Neural cell (in vitro differentiated cells): ENCODE results near the gene MS4A18. TPM values are rescaled to one million over a fixed set of nuclear protein-coding genes. Genes with fewer than 3 reads are reported as not detected.
A peak's percentile ranks its signal among the peaks of the same experiment; 100 is the strongest.

Experiments
- H2AFZ ChIP-seq: fragments of 200-600, 300-800 bp; sonication (generic), shearing (Covaris generic); 2 replicates; pipeline ENCODE4 v1.6.0; 2014; ENCODE audit warnings: low read depth, mild to moderate bottlenecking, antibody characterized with exemption, low read length, moderate library complexity
- H3F3A ChIP-seq: fragments of 200-600 bp; shearing (Covaris generic); 2 replicates; pipeline ENCODE4 v1.6.1; 2016; ENCODE audit warnings: mild to moderate bottlenecking, moderate library complexity, mixed read lengths, antibody characterized with exemption, low read length; ENCODE audit not compliant: insufficient read depth, poor library complexity, severe bottlenecking
- H3K27ac ChIP-seq: fragments of 200-600, 300-800 bp; sonication (generic), shearing (Covaris generic); 2 replicates; pipeline ENCODE4 v1.5.1; 2014; ENCODE audit warnings: mild to moderate bottlenecking, low read length, moderate library complexity
- H3K27me3 ChIP-seq: fragments of 300-800, 200-600 bp; sonication (generic), shearing (Covaris generic); 2 replicates; pipeline ENCODE4 v1.6.0; 2014; ENCODE audit warnings: mild to moderate bottlenecking, low read depth, low read length, moderate library complexity; ENCODE audit not compliant: insufficient read depth
- H3K36me3 ChIP-seq: fragments of 300-800, 200-600 bp; sonication (generic), shearing (Covaris generic); 2 replicates; pipeline ENCODE4 v1.5.1; 2014; ENCODE audit warnings: mild to moderate bottlenecking, antibody characterized with exemption, low read length, moderate library complexity; ENCODE audit not compliant: insufficient read depth
- H3K4me2 ChIP-seq: fragments of 300-800, 200-600 bp; sonication (generic), shearing (Covaris generic); 2 replicates; pipeline ENCODE4 v1.6.0; 2014; ENCODE audit warnings: mild to moderate bottlenecking, low read length
- H3K4me3 ChIP-seq: fragments of 300-800, 200-600 bp; sonication (generic), shearing (Covaris generic); 2 replicates; pipeline ENCODE4 v1.5.1; 2014; ENCODE audit warnings: mild to moderate bottlenecking, low read length, moderate library complexity
- H3K79me2 ChIP-seq: fragments of 200-600 bp; shearing (Covaris generic); replicated peaks from 2 replicates; pipeline ENCODE4 v1.6.0; 2014; ENCODE audit warnings: mild to moderate bottlenecking, low read length, moderate library complexity; ENCODE audit not compliant: insufficient read depth
- H3K9ac ChIP-seq: fragments of 300-800, 200-600 bp; sonication (generic), shearing (Covaris generic); 2 replicates; pipeline ENCODE4 v1.6.1; 2016; ENCODE audit warnings: mild to moderate bottlenecking, low read length, mixed read lengths
- H3K9me2 ChIP-seq: fragments of 200-600 bp; shearing (Covaris generic); 2 replicates; pipeline ENCODE4 v1.6.1; 2016; ENCODE audit warnings: mild to moderate bottlenecking, low read length, mixed read lengths; ENCODE audit not compliant: insufficient read depth
- H3K9me3 ChIP-seq: fragments of 200-600, 300-800 bp; sonication (generic), shearing (Covaris generic); 2 replicates; pipeline ENCODE4 v1.6.1; 2016; ENCODE audit warnings: mild to moderate bottlenecking, mixed run types, low read length, moderate library complexity, mixed read lengths
- H4K20me1 ChIP-seq: fragments of 200-600 bp; shearing (Covaris generic); 2 replicates; pipeline ENCODE4 v1.6.1; 2016; ENCODE audit warnings: mild to moderate bottlenecking, mixed run types; ENCODE audit not compliant: insufficient read depth
- CTCF ChIP-seq: fragments of 450-650 bp; IDR thresholded peaks from 2 replicates; pipeline ENCODE4 v1.5.1; 2014; ENCODE audit warnings: antibody characterized with exemption, mild to moderate bottlenecking, moderate library complexity; ENCODE audit not compliant: poor library complexity, severe bottlenecking
- EP300 ChIP-seq: fragments of 450-650 bp; conservative IDR thresholded peaks from 2 replicates; pipeline ENCODE4 v1.6.1; 2014; ENCODE audit warnings: antibody characterized with exemption, mild to moderate bottlenecking, moderate library complexity; ENCODE audit not compliant: poor library complexity, severe bottlenecking
- EZH2 ChIP-seq: fragments of 200-600, 300-800 bp; shearing (Covaris generic), sonication (generic); IDR thresholded peaks from 2 replicates; pipeline ENCODE4 v1.6.1; 2014; ENCODE audit warnings: antibody characterized with exemption, low read length, borderline replicate concordance, mild to moderate bottlenecking; ENCODE audit not compliant: insufficient read depth, poor library complexity, severe bottlenecking
- MXI1 ChIP-seq: fragments of 450-650 bp; conservative IDR thresholded peaks from 2 replicates; pipeline ENCODE4 v1.6.1; 2014; ENCODE audit warnings: antibody characterized with exemption, mild to moderate bottlenecking; ENCODE audit not compliant: poor library complexity, severe bottlenecking
- POLR2AphosphoS5 ChIP-seq: IDR thresholded peaks from 2 replicates; pipeline ENCODE4 v1.6.1; 2012
- RAD21 ChIP-seq: fragments of 450-650 bp; conservative IDR thresholded peaks from 2 replicates; pipeline ENCODE4 v1.6.1; 2014; ENCODE audit warnings: antibody characterized with exemption, mild to moderate bottlenecking, moderate library complexity
- REST ChIP-seq: IDR thresholded peaks from 2 replicates; pipeline ENCODE4 v1.6.1; 2012; ENCODE audit warnings: borderline replicate concordance
- SMC3 ChIP-seq: fragments of 450-650 bp; conservative IDR thresholded peaks from 2 replicates; pipeline ENCODE4 v1.6.1; 2014; ENCODE audit warnings: antibody characterized with exemption, mild to moderate bottlenecking, moderate library complexity; ENCODE audit not compliant: poor library complexity
- TAF1 ChIP-seq: IDR thresholded peaks from 2 replicates; pipeline ENCODE4 v1.6.1; 2012; ENCODE audit warnings: low read depth
- polyA plus RNA-seq: library from polyadenylated mRNA; depleted of rRNA; stranded (reverse); fragments of >200 nt; gene quantifications from 2 replicates; pipeline ENCODE4 v1.2.3, GENCODE V29; 2014

Gene MS4A18
- polyA plus RNA-seq, 1 donor from 2014 or later, result not detected

GRCh38 chr11:60781286-60781980 is 56.9 kb downstream of the MS4A18 start:
- H3K9ac ChIP-seq, result peak overlapping the region; percentile 46
- H3F3A ChIP-seq, result no peaks in the 10 kb centered on the region
- H3K4me2 ChIP-seq, result no peak overlapping the region
- TF ChIP-seq TAF1 (no peak), EZH2 (no peak), POLR2AphosphoS5 (no peak), CTCF (no peak), RAD21 (no peak), EP300 (no peak), MXI1 (no peak), SMC3 (no peak), REST (no peak)
- H2AFZ ChIP-seq, result no peak overlapping the region
- no peaks in the 10 kb centered on the region for H3K79me2 ChIP-seq
- H3K4me3 ChIP-seq, result peak overlapping the region; percentile 22
- no peaks in the 10 kb centered on the region for H3K27me3 ChIP-seq
- no peaks in the 10 kb centered on the region for H3K9me3 ChIP-seq
- no peaks in the 10 kb centered on the region for H3K9me2 ChIP-seq
- no peaks in the 10 kb centered on the region for H4K20me1 ChIP-seq
- peak overlapping the region; percentile 83 for H3K27ac ChIP-seq
- no peaks in the 10 kb centered on the region for H3K36me3 ChIP-seq

GRCh38 chr11:60781981-60782316 is 57.4 kb downstream of the MS4A18 start:
- Histone ChIP-seq H3K27ac (peak overlapping the region; percentile 83), H3K79me2 (no peaks in the 10 kb centered on the region), H3K9ac (no peak overlapping the region), H3K4me2 (no peak overlapping the region), H3F3A (no peaks in the 10 kb centered on the region), H3K27me3 (no peaks in the 10 kb centered on the region), H4K20me1 (no peaks in the 10 kb centered on the region), H2AFZ (no peak overlapping the region), H3K9me2 (no peaks in the 10 kb centered on the region), H3K4me3 (no peak overlapping the region), H3K9me3 (no peaks in the 10 kb centered on the region), H3K36me3 (no peaks in the 10 kb centered on the region)
- TF ChIP-seq EP300 (no peak), POLR2AphosphoS5 (no peak), SMC3 (no peak), TAF1 (no peak), CTCF (no peak), REST (no peak), RAD21 (no peak), MXI1 (no peak), EZH2 (no peak)
